ENCODE data around the gene MLF2. TPM values are rescaled to one million over a fixed set of nuclear protein-coding genes. Genes with fewer than 3 reads are reported as not detected.
"Not testable (repeated sequence)": the region's sequence is repeated elsewhere in the genome, so short reads cannot be mapped to it uniquely, and the experiment has no call there.

Gene MLF2
- total RNA-seq, 4 donors from 2014 or later, result 158 to 170 (median 162) TPM

- peak; percentile 94 for DNase-seq
- no peaks in the 10 kb centered on the region for H3K9me3 ChIP-seq
- peaks cover 0 to 21% (median 8%) of the 10 kb centered on the region in 3 donors for H3K4me1 ChIP-seq
- H3K27ac ChIP-seq, result peak within 1 kb of the TSS; percentile 82 to 96 (median 88)
- H3K4me3 ChIP-seq, result peak within 1 kb of the TSS; percentile 42 to 80 (median 59)
- TF ChIP-seq CTCF (IDR thresholded peaks at IDR 0.05) (no peak), POLR2A (IDR thresholded peaks at IDR 0.05) (peak in 3 of 4 donors; percentile 54 to 63 (median 55))
- 2 to 4% methylated on average over 7 to 9 of the region's 49 CpGs for WGBS, 2 donors
- peaks cover 0 to 22% (median 4%) of the 10 kb centered on the region in 3 donors for H3K36me3 ChIP-seq
- H3K27me3 ChIP-seq, result no peaks in the 10 kb centered on the region
- intact Hi-C loops (cut with DNase I), result no loop called here
Measured at GRCh38 chr12:6723607-6724408, 29.1 kb downstream of the MLF2 start, which contains the start of gene COPS7A. Gene COPS7A (plus strand): TSS chr12:6724046. CDS start chr12:6724657, 611 bp downstream.

- Histone ChIP-seq H3K36me3 (peaks cover 0 to 12% (median 0%) of the 10 kb centered on the region in 3 donors), H3K27me3 (peaks cover 0 to 6% (median 0%) of the 10 kb centered on the region in 4 donors), H3K4me1 (peaks cover 0 to 21% (median 8%) of the 10 kb centered on the region in 3 donors), H3K9me3 (no peaks in the 10 kb centered on the region), H3K27ac (no peak overlapping the region), H3K4me3 (no peak overlapping the region)
- WGBS, 2 donors, result 79 to 80% methylated on average over 3 of the region's 3 CpGs
- DNase-seq, result no peak
- intact Hi-C loops (cut with DNase I), result no loop called here
- TF ChIP-seq CTCF (IDR thresholded peaks at IDR 0.05), result no peak
- no peak for TF ChIP-seq POLR2A (IDR thresholded peaks at IDR 0.05)
Measured at GRCh38 chr12:6722863-6723262, 30.1 kb downstream of the MLF2 start.

GRCh38 chr12:6716874-6717437 lies 36.0 kb downstream of the MLF2 start:
- H3K4me1 ChIP-seq, result no peaks in the 10 kb centered on the region
- 72 to 85% methylated on average over 10 of the region's 10 CpGs for WGBS, 2 donors
- intact Hi-C loops (cut with DNase I), result no loop called here

GRCh38 chr12:6716031-6716873 lies 36.7 kb downstream of the MLF2 start:
- H3K27ac ChIP-seq; H3K4me3 ChIP-seq; intact Hi-C loops (cut with DNase I); H3K36me3 ChIP-seq; DNase-seq; H3K9me3 ChIP-seq; H3K4me1 ChIP-seq: not testable (repeated sequence)
- WGBS, 2 donors, result no CpG with 5 or more reads among the region's 41 CpGs
- H3K27me3 ChIP-seq, result peaks cover 0 to 55% (median 0%) of the 10 kb centered on the region in 4 donors

More at GRCh38 chr12:6716874-6717437, 36.0 kb downstream of the MLF2 start:
- H3K9me3 ChIP-seq, result no peaks in the 10 kb centered on the region
- TF ChIP-seq CTCF (IDR thresholded peaks at IDR 0.05) (no peak), POLR2A (IDR thresholded peaks at IDR 0.05) (no peak)
- no peak for DNase-seq
- H3K4me3 ChIP-seq, result no peak overlapping the region
- peaks cover 0 to 48% (median 0%) of the 10 kb centered on the region in 4 donors for H3K27me3 ChIP-seq
- H3K36me3 ChIP-seq, result no peaks in the 10 kb centered on the region
- H3K27ac ChIP-seq, result no peak overlapping the region

DNA sequence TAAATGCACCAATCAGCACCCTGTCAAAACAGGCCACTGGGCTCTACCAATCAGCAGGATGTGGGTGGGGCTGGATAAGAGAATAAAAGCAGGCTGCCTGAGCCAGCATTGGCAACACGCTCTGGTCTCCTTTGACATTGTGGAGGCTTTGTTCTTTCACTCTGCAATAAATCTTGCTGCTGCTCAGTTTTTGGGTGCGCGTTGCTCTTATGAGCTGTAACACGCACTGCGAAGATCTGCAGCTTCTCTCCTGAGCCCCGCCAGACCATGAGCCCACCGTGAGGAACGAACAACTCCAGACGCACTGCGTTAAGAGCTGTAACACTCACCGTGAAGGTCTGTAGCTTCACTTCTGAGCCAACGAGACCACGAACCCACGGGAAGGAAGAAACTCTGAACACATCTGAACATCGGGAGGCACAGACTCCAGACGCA lies 44.0 kb downstream of the MLF2 start:
- H3K27ac ChIP-seq, result no peak overlapping the region
- peaks cover 0 to 92% (median 0%) of the 10 kb centered on the region in 4 donors for H3K27me3 ChIP-seq
- TF ChIP-seq CTCF (IDR thresholded peaks at IDR 0.05), result no peak
- TF ChIP-seq POLR2A (IDR thresholded peaks at IDR 0.05), result no peak
- H3K4me1 ChIP-seq, result no peaks in the 10 kb centered on the region
- no peak for DNase-seq
- no peak overlapping the region for H3K4me3 ChIP-seq
- WGBS, 2 donors, result 67 to 80% methylated on average over 7 of the region's 16 CpGs
- H3K36me3 ChIP-seq, result no peaks in the 10 kb centered on the region
- intact Hi-C loops (cut with DNase I), result no loop called here
- no peaks in the 10 kb centered on the region for H3K9me3 ChIP-seq

DNA sequence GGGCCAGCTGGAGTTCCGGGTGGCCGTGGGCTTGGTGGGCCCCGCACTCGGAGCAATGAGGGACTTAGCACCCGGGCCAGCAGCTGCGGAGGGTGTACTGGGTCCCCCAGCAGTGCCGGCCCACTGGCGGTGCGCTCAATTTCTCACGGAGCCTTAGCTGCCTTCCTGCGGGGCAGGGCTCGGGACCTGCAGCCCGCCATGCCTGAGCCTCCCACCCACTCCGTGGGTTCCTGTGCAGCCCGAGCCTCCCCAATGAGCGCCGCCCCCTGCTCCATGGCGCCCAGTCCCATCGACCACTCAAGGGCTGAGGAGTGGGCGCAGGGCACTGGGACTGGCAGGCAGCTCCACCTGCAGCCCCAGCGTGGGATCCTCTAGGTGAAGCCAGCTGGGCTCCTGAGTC lies 44.6 kb downstream of the MLF2 start:
- no CpG with 5 or more reads among the region's 21 CpGs for WGBS, 2 donors
- H3K4me3 ChIP-seq; H3K9me3 ChIP-seq; H3K27ac ChIP-seq; intact Hi-C loops (cut with DNase I); H3K36me3 ChIP-seq; DNase-seq; H3K4me1 ChIP-seq: not testable (repeated sequence)
- peaks cover 0 to 94% (median 0%) of the 10 kb centered on the region in 4 donors for H3K27me3 ChIP-seq
